ENCODE results near the gene SOX12.

SOX12 gene

GRCh38 chr20:325889-326644 is 715 bp downstream of the SOX12 start:
- peaks cover 24% of the 10 kb centered on the region for H3K36me3 Mint-ChIP-seq (ENCODE audit: low read depth)
- H3K9me3 Mint-ChIP-seq, result peaks cover 7% of the 10 kb centered on the region
- DNase-seq, result peak; percentile 75
- TF ChIP-seq CTCF (IDR thresholded peaks at IDR 0.05), result no peak
- H3K4me3 Mint-ChIP-seq, result peak overlapping the region; percentile 93
- H3K27me3 Mint-ChIP-seq (ENCODE audit: low read depth, poor library complexity), result peaks cover 3% of the 10 kb centered on the region
- peak overlapping the region; percentile 93 for H3K27ac Mint-ChIP-seq
- peaks cover 60% of the 10 kb centered on the region for H3K4me1 Mint-ChIP-seq

DNA sequence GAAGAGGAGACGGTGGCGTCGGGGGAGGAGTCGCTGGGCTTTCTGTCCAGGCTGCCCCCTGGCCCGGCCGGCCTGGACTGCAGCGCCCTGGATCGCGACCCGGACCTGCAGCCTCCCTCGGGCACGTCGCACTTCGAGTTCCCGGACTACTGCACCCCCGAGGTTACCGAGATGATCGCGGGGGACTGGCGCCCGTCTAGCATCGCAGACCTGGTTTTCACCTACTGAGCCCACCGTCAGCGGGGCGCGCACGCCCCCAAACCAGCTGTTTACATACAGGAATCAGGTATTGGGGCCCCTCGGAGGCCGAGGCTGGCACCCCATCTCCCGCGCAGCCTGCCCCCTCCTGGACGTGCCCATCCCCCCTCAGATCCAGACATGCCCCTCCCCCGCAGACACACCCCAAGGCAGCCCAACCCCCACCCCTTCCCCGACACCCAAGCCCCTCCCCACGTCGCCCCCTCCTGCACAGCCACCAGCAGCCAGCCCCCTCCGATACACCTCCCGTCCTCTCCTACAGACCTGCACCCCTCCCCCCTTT is 1.4 kb downstream of the SOX12 start:
- peaks cover under 1% of the 10 kb centered on the region for H3K9me3 Mint-ChIP-seq
- peak overlapping the region; percentile 72 for H3K27ac Mint-ChIP-seq
- peaks cover 3% of the 10 kb centered on the region for H3K27me3 Mint-ChIP-seq (ENCODE audit: low read depth, poor library complexity)
- H3K4me3 Mint-ChIP-seq, result peak overlapping the region; percentile 93
- DNase-seq, result peak; percentile 60
- peaks cover 17% of the 10 kb centered on the region for H3K36me3 Mint-ChIP-seq (ENCODE audit: low read depth)
- TF ChIP-seq CTCF (IDR thresholded peaks at IDR 0.05), result no peak
- H3K4me1 Mint-ChIP-seq, result peaks cover 53% of the 10 kb centered on the region

DNA sequence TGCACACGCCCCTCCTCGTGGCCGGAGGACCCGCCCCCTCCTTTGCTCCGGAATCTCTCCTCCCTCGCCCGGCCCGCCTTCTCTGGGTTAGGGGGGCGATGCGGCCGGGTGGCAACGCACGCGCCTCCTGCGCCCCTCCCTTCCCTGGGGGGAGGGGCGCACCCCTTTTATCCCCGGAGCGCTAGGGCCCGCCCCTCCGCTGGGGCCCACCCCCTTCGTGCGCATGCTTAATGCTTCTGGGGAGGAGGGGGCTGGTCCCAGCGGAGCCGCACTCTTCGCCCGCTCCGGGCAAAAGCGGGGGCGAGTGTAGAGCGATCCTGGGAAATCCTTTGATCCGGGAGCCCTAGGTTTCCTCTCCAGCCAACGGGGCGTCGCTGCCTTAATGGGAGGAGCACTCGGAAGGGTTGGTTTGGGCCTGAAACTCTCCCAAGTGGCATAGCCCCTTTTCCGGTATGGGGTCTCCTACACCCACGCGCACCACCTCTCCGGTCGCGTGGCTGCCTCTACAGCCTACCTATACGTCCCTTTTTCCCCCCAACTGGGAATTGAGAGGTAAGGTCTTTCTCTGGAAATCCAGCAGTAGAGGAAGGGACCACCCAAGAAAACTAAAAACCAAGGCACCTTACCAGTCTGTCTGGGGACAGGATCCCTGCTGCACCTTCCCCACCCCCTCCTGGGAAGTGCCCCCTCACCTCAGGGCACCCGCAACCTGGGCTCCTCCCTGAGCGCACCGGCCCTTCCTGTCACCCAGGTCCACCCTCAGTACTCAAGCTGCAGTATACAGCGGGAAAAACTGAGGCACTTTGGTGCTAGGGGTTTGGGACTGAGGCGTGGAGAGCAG is 2.1 kb downstream of the SOX12 start:
- no peak for TF ChIP-seq CTCF (IDR thresholded peaks at IDR 0.05)
- Mint-ChIP-seq H3K27ac (no peak overlapping the region), H3K4me3 (peak overlapping the region; percentile 93), H3K27me3 (ENCODE audit: low read depth, poor library complexity) (peaks cover 3% of the 10 kb centered on the region), H3K36me3 (ENCODE audit: low read depth) (peaks cover 21% of the 10 kb centered on the region), H3K4me1 (peaks cover 53% of the 10 kb centered on the region), H3K9me3 (no peaks in the 10 kb centered on the region)
- DNase-seq, result peak; percentile 92

- Mint-ChIP-seq H3K4me1 (peaks cover 46% of the 10 kb centered on the region), H3K9me3 (no peaks in the 10 kb centered on the region), H3K4me3 (peak overlapping the region; percentile 93), H3K27me3 (ENCODE audit: low read depth, poor library complexity) (peaks cover 3% of the 10 kb centered on the region), H3K36me3 (ENCODE audit: low read depth) (peaks cover 27% of the 10 kb centered on the region), H3K27ac (peak overlapping the region; percentile 47)
- DNase-seq, result no peak
- TF ChIP-seq CTCF (IDR thresholded peaks at IDR 0.05), result no peak
Measured at GRCh38 chr20:328027-328974, 2.9 kb downstream of the SOX12 start.

GRCh38 chr20:328975-329695 is 3.8 kb downstream of the SOX12 start:
- Mint-ChIP-seq H3K4me1 (peaks cover 40% of the 10 kb centered on the region), H3K4me3 (peak overlapping the region; percentile 93), H3K27ac (peak overlapping the region; percentile 92), H3K27me3 (ENCODE audit: low read depth, poor library complexity) (no peaks in the 10 kb centered on the region), H3K9me3 (no peaks in the 10 kb centered on the region), H3K36me3 (ENCODE audit: low read depth) (peaks cover 33% of the 10 kb centered on the region)
- DNase-seq, result no peak
- no peak for TF ChIP-seq CTCF (IDR thresholded peaks at IDR 0.05)
